ENCODE results near the gene SEPHS1.
"Not testable (repeated sequence)": the region's sequence is repeated elsewhere in the genome, so short reads cannot be mapped to it uniquely, and the experiment has no call there.

SEPHS1 gene

GRCh38 chr10:13338390-13339110, 9.5 kb downstream of the SEPHS1 start:
- peak in 1 of 2 donors; percentile 78 for DNase-seq (ENCODE audit: low read depth in 2 of 2)
- no peak overlapping the region for H3K4me3 ChIP-seq (replicated peaks in 1 of 2; ENCODE audit: low read depth in 2 of 2, low read length in 2 of 2)
- TF ChIP-seq CTCF (IDR thresholded peaks at IDR 0.05; ENCODE audit: low read depth, low read length): no peak

- no peak for TF ChIP-seq CTCF (IDR thresholded peaks at IDR 0.05; ENCODE audit: low read depth, low read length)
- no peak overlapping the region for H3K4me3 ChIP-seq (replicated peaks in 1 of 2; ENCODE audit: low read depth in 2 of 2, low read length in 2 of 2)
Measured at GRCh38 chr10:13337827-13338196, 10.3 kb downstream of the SEPHS1 start.

GRCh38 chr10:13337128-13337826, 10.8 kb downstream of the SEPHS1 start:
- TF ChIP-seq CTCF (IDR thresholded peaks at IDR 0.05; ENCODE audit: low read depth, low read length): no peak
- DNase-seq (ENCODE audit: low read depth in 2 of 2): no peak
- H3K4me3 ChIP-seq (replicated peaks in 1 of 2; ENCODE audit: low read depth in 2 of 2, low read length in 2 of 2): no peak overlapping the region

More at GRCh38 chr10:13337827-13338196, 10.3 kb downstream of the SEPHS1 start:
- DNase-seq (ENCODE audit: low read depth in 2 of 2): no peak

- no peak for DNase-seq (ENCODE audit: low read depth in 2 of 2)
- no peak overlapping the region for H3K4me3 ChIP-seq (replicated peaks in 1 of 2; ENCODE audit: low read depth in 2 of 2, low read length in 2 of 2)
- no peak for TF ChIP-seq CTCF (IDR thresholded peaks at IDR 0.05; ENCODE audit: low read depth, low read length)
Measured at GRCh38 chr10:13335881-13336280, 12.2 kb downstream of the SEPHS1 start.

GRCh38 chr10:13334556-13334955, 13.5 kb downstream of the SEPHS1 start:
- no peak for TF ChIP-seq CTCF (IDR thresholded peaks at IDR 0.05; ENCODE audit: low read depth, low read length)
- no peak for DNase-seq (ENCODE audit: low read depth in 2 of 2)
- no peak overlapping the region for H3K4me3 ChIP-seq (replicated peaks in 1 of 2; ENCODE audit: low read depth in 2 of 2, low read length in 2 of 2)

GRCh38 chr10:13331646-13332045, 16.4 kb downstream of the SEPHS1 start:
- TF ChIP-seq CTCF (IDR thresholded peaks at IDR 0.05; ENCODE audit: low read depth, low read length): no peak
- H3K4me3 ChIP-seq (replicated peaks in 1 of 2; ENCODE audit: low read depth in 2 of 2, low read length in 2 of 2): no peak overlapping the region
- peak in 1 of 2 donors; percentile 15 for DNase-seq (ENCODE audit: low read depth in 2 of 2)

GRCh38 chr10:13330980-13331379, 17.1 kb downstream of the SEPHS1 start:
- H3K4me3 ChIP-seq (replicated peaks in 1 of 2; ENCODE audit: low read depth in 2 of 2, low read length in 2 of 2); DNase-seq (ENCODE audit: low read depth in 2 of 2): not testable (repeated sequence)
